Measurements from ENCODE around the gene TRAPPC11.

TRAPPC11 gene

GRCh38 chr4:183738961-183739360 lies 79.9 kb downstream of the TRAPPC11 start:
- intact Hi-C loops (cut with micrococcal nuclease): no loop called here
- Mint-ChIP-seq H3K4me3 (no peak overlapping the region), H3K36me3 (ENCODE audit: low read depth) (no peaks in the 10 kb centered on the region), H3K27ac (no peak overlapping the region), H3K4me1 (ENCODE audit: low read depth) (peaks cover 2% of the 10 kb centered on the region), H3K9me3 (no peaks in the 10 kb centered on the region), H3K27me3 (no peaks in the 10 kb centered on the region)

GRCh38 chr4:183746305-183747229 lies 87.5 kb downstream of the TRAPPC11 start:
- no peaks in the 10 kb centered on the region for H3K27me3 Mint-ChIP-seq
- H3K4me3 Mint-ChIP-seq: no peak overlapping the region
- intact Hi-C loops (cut with micrococcal nuclease): no loop called here
- H3K27ac Mint-ChIP-seq: no peak overlapping the region
- H3K4me1 Mint-ChIP-seq (ENCODE audit: low read depth): no peaks in the 10 kb centered on the region
- H3K36me3 Mint-ChIP-seq (ENCODE audit: low read depth): no peaks in the 10 kb centered on the region
- H3K9me3 Mint-ChIP-seq: no peaks in the 10 kb centered on the region

- intact Hi-C loops (cut with micrococcal nuclease): no loop called here
- Mint-ChIP-seq H3K9me3 (no peaks in the 10 kb centered on the region), H3K27ac (no peak overlapping the region), H3K4me3 (no peak overlapping the region), H3K36me3 (ENCODE audit: low read depth) (no peaks in the 10 kb centered on the region), H3K4me1 (ENCODE audit: low read depth) (no peaks in the 10 kb centered on the region), H3K27me3 (no peaks in the 10 kb centered on the region)
Observed at GRCh38 chr4:183747380-183747779, 88.3 kb downstream of the TRAPPC11 start.

GRCh38 chr4:183747931-183748670 lies 89.0 kb downstream of the TRAPPC11 start:
- intact Hi-C loops (cut with micrococcal nuclease): no loop called here
- Mint-ChIP-seq H3K27me3 (no peaks in the 10 kb centered on the region), H3K4me3 (no peak overlapping the region), H3K27ac (no peak overlapping the region), H3K4me1 (ENCODE audit: low read depth) (no peaks in the 10 kb centered on the region), H3K9me3 (no peaks in the 10 kb centered on the region), H3K36me3 (ENCODE audit: low read depth) (no peaks in the 10 kb centered on the region)

- H3K4me1 Mint-ChIP-seq (ENCODE audit: low read depth): no peaks in the 10 kb centered on the region
- no peak overlapping the region for H3K4me3 Mint-ChIP-seq
- no peaks in the 10 kb centered on the region for H3K9me3 Mint-ChIP-seq
- no peak overlapping the region for H3K27ac Mint-ChIP-seq
- H3K27me3 Mint-ChIP-seq: no peaks in the 10 kb centered on the region
- intact Hi-C loops (cut with micrococcal nuclease): no loop called here
- no peaks in the 10 kb centered on the region for H3K36me3 Mint-ChIP-seq (ENCODE audit: low read depth)
Observed at GRCh38 chr4:183751106-183751505, 92.0 kb downstream of the TRAPPC11 start.

- no peaks in the 10 kb centered on the region for H3K36me3 Mint-ChIP-seq (ENCODE audit: low read depth)
- H3K4me1 Mint-ChIP-seq (ENCODE audit: low read depth): no peaks in the 10 kb centered on the region
- no peaks in the 10 kb centered on the region for H3K9me3 Mint-ChIP-seq
- intact Hi-C loops (cut with micrococcal nuclease): no loop called here
- no peak overlapping the region for H3K4me3 Mint-ChIP-seq
- no peaks in the 10 kb centered on the region for H3K27me3 Mint-ChIP-seq
- H3K27ac Mint-ChIP-seq: no peak overlapping the region
Observed at GRCh38 chr4:183755596-183755995, 96.5 kb downstream of the TRAPPC11 start.

- Mint-ChIP-seq H3K27me3 (no peaks in the 10 kb centered on the region), H3K9me3 (no peaks in the 10 kb centered on the region), H3K27ac (no peak overlapping the region), H3K4me1 (ENCODE audit: low read depth) (no peaks in the 10 kb centered on the region), H3K4me3 (no peak overlapping the region), H3K36me3 (ENCODE audit: low read depth) (no peaks in the 10 kb centered on the region)
- intact Hi-C loops (cut with micrococcal nuclease): no loop called here
Observed at GRCh38 chr4:183757060-183757459, 98.0 kb downstream of the TRAPPC11 start.

GRCh38 chr4:183758061-183758757 lies 99.1 kb downstream of the TRAPPC11 start:
- H3K27ac Mint-ChIP-seq: no peak overlapping the region
- H3K4me1 Mint-ChIP-seq (ENCODE audit: low read depth): no peaks in the 10 kb centered on the region
- H3K4me3 Mint-ChIP-seq: no peak overlapping the region
- no peaks in the 10 kb centered on the region for H3K36me3 Mint-ChIP-seq (ENCODE audit: low read depth)
- no peaks in the 10 kb centered on the region for H3K9me3 Mint-ChIP-seq
- intact Hi-C loops (cut with micrococcal nuclease): no loop called here
- H3K27me3 Mint-ChIP-seq: no peaks in the 10 kb centered on the region

GRCh38 chr4:183758758-183759447 lies 99.8 kb downstream of the TRAPPC11 start:
- Mint-ChIP-seq H3K27me3 (no peaks in the 10 kb centered on the region), H3K9me3 (no peaks in the 10 kb centered on the region), H3K4me3 (no peak overlapping the region), H3K36me3 (ENCODE audit: low read depth) (no peaks in the 10 kb centered on the region), H3K4me1 (ENCODE audit: low read depth) (no peaks in the 10 kb centered on the region), H3K27ac (no peak overlapping the region)
- intact Hi-C loops (cut with micrococcal nuclease): no loop called here

GRCh38 chr4:183760326-183760725 lies 101.2 kb downstream of the TRAPPC11 start:
- H3K4me3 Mint-ChIP-seq: no peak overlapping the region
- H3K36me3 Mint-ChIP-seq (ENCODE audit: low read depth): no peaks in the 10 kb centered on the region
- no peaks in the 10 kb centered on the region for H3K9me3 Mint-ChIP-seq
- peaks cover under 1% of the 10 kb centered on the region for H3K4me1 Mint-ChIP-seq (ENCODE audit: low read depth)
- no peaks in the 10 kb centered on the region for H3K27me3 Mint-ChIP-seq
- H3K27ac Mint-ChIP-seq: no peak overlapping the region
- intact Hi-C loops (cut with micrococcal nuclease): no loop called here

Data from dendritic cell treated with granulocyte-macrophage colony-stimulating factor and Interleukin-4, amounts not matched to agents 40 ng/mL and 50 ng/mL, for 4 days (primary cell).